ENCODE results near the gene MRPS30.
"Not testable (repeated sequence)": the region's sequence is repeated elsewhere in the genome, so short reads cannot be mapped to it uniquely, and the experiment has no call there.

The MRPS30 gene

GRCh38 chr5:44814761-44815160 is 6.0 kb downstream of the MRPS30 start:
- no peak for DNase-seq (ENCODE audit: low read depth in 2 of 3, low spot score in 1 of 3)

GRCh38 chr5:44821164-44821563 is 12.4 kb downstream of the MRPS30 start:
- DNase-seq (ENCODE audit: low read depth in 2 of 3, low spot score in 1 of 3): no peak

- not testable (repeated sequence) for DNase-seq (ENCODE audit: low read depth in 2 of 3, low spot score in 1 of 3)
These were observed 15.9 kb downstream of the MRPS30 start for GRCh38 chr5:44824662-44825061.

GRCh38 chr5:44827681-44828080 is 18.9 kb downstream of the MRPS30 start:
- DNase-seq (ENCODE audit: low read depth in 2 of 3, low spot score in 1 of 3): no peak

- no peak for DNase-seq (ENCODE audit: low read depth in 2 of 3, low spot score in 1 of 3)
These were observed 20.0 kb downstream of the MRPS30 start for GRCh38 chr5:44828719-44829118.

GRCh38 chr5:44830951-44831350 is 22.2 kb downstream of the MRPS30 start:
- DNase-seq (ENCODE audit: low read depth in 2 of 3, low spot score in 1 of 3): no peak

GRCh38 chr5:44833249-44833648 is 24.5 kb downstream of the MRPS30 start:
- no peak for DNase-seq (ENCODE audit: low read depth in 2 of 3, low spot score in 1 of 3)

- no peak for DNase-seq (ENCODE audit: low read depth in 2 of 3, low spot score in 1 of 3)
These were observed 26.9 kb downstream of the MRPS30 start for GRCh38 chr5:44835693-44836092.

- DNase-seq (ENCODE audit: low read depth in 2 of 3, low spot score in 1 of 3): no peak
These were observed 30.4 kb downstream of the MRPS30 start for GRCh38 chr5:44839018-44839681.

GRCh38 chr5:44842496-44843282 is 33.9 kb downstream of the MRPS30 start:
- DNase-seq (ENCODE audit: low read depth in 2 of 3, low spot score in 1 of 3): no peak

- no peak for DNase-seq (ENCODE audit: low read depth in 2 of 3, low spot score in 1 of 3)
These were observed 36.0 kb downstream of the MRPS30 start for GRCh38 chr5:44844744-44845143.

- no peak for DNase-seq (ENCODE audit: low read depth in 2 of 3, low spot score in 1 of 3)
These were observed 37.0 kb downstream of the MRPS30 start for GRCh38 chr5:44845777-44846176.

- no peak for DNase-seq (ENCODE audit: low read depth in 2 of 3, low spot score in 1 of 3)
These were observed 38.6 kb downstream of the MRPS30 start for GRCh38 chr5:44847206-44847852.

- DNase-seq (ENCODE audit: low read depth in 2 of 3, low spot score in 1 of 3): no peak
These were observed 51.5 kb downstream of the MRPS30 start for GRCh38 chr5:44860267-44860666.

- DNase-seq (ENCODE audit: low read depth in 2 of 3, low spot score in 1 of 3): no peak
These were observed 54.1 kb downstream of the MRPS30 start for GRCh38 chr5:44862808-44863207.
